SH-SY5Y (cell line): ENCODE data around the gene LMBR1.

Experiments
- GATA2 ChIP-seq: IDR thresholded peaks from 2 replicates; pipeline ENCODE4 v1.6.1; 2011; ENCODE audit warnings: mild to moderate bottlenecking, low read depth, low read length
- GATA3 ChIP-seq: IDR thresholded peaks from 2 replicates; pipeline ENCODE4 v1.6.1; 2011; ENCODE audit warnings: low read depth, mild to moderate bottlenecking, low read length, moderate library complexity

DNA sequence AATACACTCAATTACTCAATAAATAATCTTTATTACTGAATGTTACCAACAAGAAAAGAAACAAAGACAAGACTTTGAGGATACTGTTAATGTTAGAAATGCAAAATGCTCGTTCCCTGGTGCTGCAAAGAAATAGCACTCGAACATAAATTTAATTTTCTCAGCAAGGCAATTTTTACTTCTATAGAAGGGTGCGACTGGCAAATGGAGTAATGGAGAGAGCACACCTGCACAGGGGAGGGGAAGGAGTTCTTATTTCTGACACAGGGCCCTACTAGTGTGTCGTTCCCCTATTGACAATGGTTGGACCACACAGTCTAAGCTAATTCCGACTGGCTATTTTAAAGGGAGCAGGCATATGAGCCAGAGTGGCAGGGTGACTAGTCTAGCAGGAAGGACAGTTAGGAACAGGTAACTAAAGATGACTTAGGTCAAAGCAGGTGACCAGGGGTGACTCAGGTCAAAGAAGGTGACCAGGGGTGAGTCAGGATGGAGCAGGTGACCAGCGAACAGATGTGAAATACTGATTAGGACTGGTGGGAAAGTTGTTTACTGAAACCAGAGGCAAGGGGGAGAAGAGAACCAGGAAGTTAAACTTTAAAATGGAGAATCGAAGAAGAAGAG, 133.3 kb downstream of the LMBR1 start:
- TF ChIP-seq GATA2 (no peak), GATA3 (no peak)
